Lower lobe of right lung (tissue), 2 donors: Measurements from ENCODE around the gene MOSPD2. TPM values are rescaled to one million over a fixed set of nuclear protein-coding genes. Genes with fewer than 3 reads are reported as not detected.

Experiments used
- ATAC-seq, 2 donors: fragments of 200-7000 bp; cut with Tn5 transposase; one replicate each; pipeline ENCODE4 v1.9.1; 2020 to 2022; ENCODE audit warnings: mild to moderate bottlenecking in 2 of 2, moderate library complexity in 2 of 2
- DNase-seq: peaks from one replicate; pipeline ENCODE4 v3.0.0-alpha.2; 2020
- H3K27ac ChIP-seq: fragments of 200-600 bp; one replicate; pipeline ENCODE4 v1.8.0; 2022
- H3K27me3 ChIP-seq: fragments of 200-600 bp; one replicate; pipeline ENCODE4 v1.8.0; 2022; ENCODE audit warnings: low read depth
- H3K36me3 ChIP-seq: fragments of 200-600 bp; one replicate; pipeline ENCODE4 v1.8.0; 2022; ENCODE audit warnings: mild to moderate bottlenecking
- H3K4me1 ChIP-seq: fragments of 200-600 bp; one replicate; pipeline ENCODE4 v1.8.0; 2022
- H3K4me3 ChIP-seq: fragments of 200-600 bp; one replicate; pipeline ENCODE4 v1.8.0; 2022; ENCODE audit warnings: mild to moderate bottlenecking
- H3K9me3 ChIP-seq: fragments of 200-600 bp; one replicate; pipeline ENCODE4 v1.8.0; 2022
- CTCF ChIP-seq: fragments of 200-600 bp; IDR thresholded peaks from one replicate; pipeline ENCODE4 v1.8.0; 2022; ENCODE audit warnings: antibody characterized with exemption, mild to moderate bottlenecking
- intact Hi-C: fragments of 100-400 bp; cut with DNase I; formaldehyde crosslinking; loops from one replicate; pipeline ENCODE4 v1.11.0; 2022
- total RNA-seq: library from RNA; stranded (reverse); fragmentation: NEBNext Ultra II Directional; extraction: Animal tissue kit (Norgen Biotek cat#: 25700); gene quantifications from one replicate; pipeline ENCODE4 v1.2.1, GENCODE V29; 2021
- donor health status: DM: no; HTN: yes; CAD: no; lungs with severe emphysema.

The MOSPD2 gene
- total RNA-seq, 1 donor from 2014 or later = 39.8 TPM

GRCh38 chrX:14886252-14886651 lies 13.0 kb downstream of the MOSPD2 start:
- Histone ChIP-seq H3K27ac (no peak overlapping the region), H3K36me3 (no peaks in the 10 kb centered on the region), H3K4me1 (no peaks in the 10 kb centered on the region), H3K4me3 (no peak overlapping the region), H3K27me3 (no peaks in the 10 kb centered on the region), H3K9me3 (no peaks in the 10 kb centered on the region)
- no peak for TF ChIP-seq CTCF
- ATAC-seq (peak; percentile 74 to 86), DNase-seq (no peak)
- intact Hi-C loops = no loop called here

DNA sequence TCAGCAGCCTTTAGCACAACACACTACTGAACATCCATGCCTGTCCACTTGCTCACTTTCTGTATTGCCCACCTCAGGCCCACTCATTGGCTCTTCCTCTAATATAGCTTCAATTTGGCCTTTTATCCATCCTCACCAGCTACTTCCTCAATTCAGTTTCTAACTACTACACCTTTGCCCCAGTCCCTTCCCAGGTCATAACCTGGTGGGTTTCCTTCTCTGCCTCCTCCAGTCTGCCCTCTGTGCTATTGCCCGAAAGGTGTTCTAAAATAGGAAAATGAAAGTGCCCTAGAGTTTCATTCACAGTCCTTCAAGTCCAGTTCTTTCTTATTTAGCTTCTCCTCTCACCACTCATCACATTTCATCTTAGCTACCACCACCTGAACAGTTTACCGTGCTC lies 23.1 kb downstream of the MOSPD2 start:
- DNase-seq = no peak
- no peaks in the 10 kb centered on the region for H3K27me3 ChIP-seq
- no peak overlapping the region for H3K4me3 ChIP-seq
- no peaks in the 10 kb centered on the region for H3K4me1 ChIP-seq
- no peaks in the 10 kb centered on the region for H3K36me3 ChIP-seq
- no peak for ATAC-seq
- H3K9me3 ChIP-seq = no peaks in the 10 kb centered on the region
- intact Hi-C loops = no loop called here
- no peak for TF ChIP-seq CTCF
- H3K27ac ChIP-seq = no peak overlapping the region

- no peaks in the 10 kb centered on the region for H3K36me3 ChIP-seq
- no peaks in the 10 kb centered on the region for H3K4me1 ChIP-seq
- no peak overlapping the region for H3K27ac ChIP-seq
- TF ChIP-seq CTCF = no peak
- H3K4me3 ChIP-seq = no peak overlapping the region
- ATAC-seq (no peak), DNase-seq (no peak)
- intact Hi-C loops = no loop called here
- H3K9me3 ChIP-seq = no peaks in the 10 kb centered on the region
- no peaks in the 10 kb centered on the region for H3K27me3 ChIP-seq
Observed at GRCh38 chrX:14897042-14897441, 23.8 kb downstream of the MOSPD2 start.

GRCh38 chrX:14899607-14900006 lies 26.4 kb downstream of the MOSPD2 start:
- Histone ChIP-seq H3K27ac (no peak overlapping the region), H3K4me3 (no peak overlapping the region), H3K9me3 (no peaks in the 10 kb centered on the region), H3K36me3 (peaks cover 3% of the 10 kb centered on the region), H3K4me1 (no peaks in the 10 kb centered on the region), H3K27me3 (no peaks in the 10 kb centered on the region)
- intact Hi-C loops = no loop called here
- TF ChIP-seq CTCF = no peak
- DNase-seq (no peak), ATAC-seq (no peak)

DNA sequence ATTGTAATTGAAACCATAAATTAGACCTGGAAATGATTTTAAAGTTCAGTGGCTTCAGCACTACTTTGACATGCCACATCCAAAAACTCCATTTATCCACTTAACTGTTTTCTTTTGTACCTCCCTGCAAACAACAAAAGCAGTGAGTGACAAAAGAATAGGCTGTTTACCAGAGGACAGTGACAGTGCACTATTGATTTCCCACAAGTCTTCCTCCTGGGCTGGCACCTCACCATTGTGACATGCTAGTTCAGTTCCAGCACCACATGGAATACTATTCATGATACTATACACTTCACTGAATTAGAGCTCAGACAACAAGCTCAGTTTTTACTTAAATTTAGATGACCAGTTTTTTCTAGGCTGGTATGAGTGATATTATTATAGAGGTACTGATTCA lies 29.3 kb downstream of the MOSPD2 start:
- intact Hi-C loops = no loop called here
- no peak overlapping the region for H3K4me3 ChIP-seq
- no peak overlapping the region for H3K27ac ChIP-seq
- no peaks in the 10 kb centered on the region for H3K4me1 ChIP-seq
- no peaks in the 10 kb centered on the region for H3K9me3 ChIP-seq
- H3K36me3 ChIP-seq = peaks cover 3% of the 10 kb centered on the region
- ATAC-seq (no peak), DNase-seq (no peak)
- no peaks in the 10 kb centered on the region for H3K27me3 ChIP-seq
- no peak for TF ChIP-seq CTCF

DNA sequence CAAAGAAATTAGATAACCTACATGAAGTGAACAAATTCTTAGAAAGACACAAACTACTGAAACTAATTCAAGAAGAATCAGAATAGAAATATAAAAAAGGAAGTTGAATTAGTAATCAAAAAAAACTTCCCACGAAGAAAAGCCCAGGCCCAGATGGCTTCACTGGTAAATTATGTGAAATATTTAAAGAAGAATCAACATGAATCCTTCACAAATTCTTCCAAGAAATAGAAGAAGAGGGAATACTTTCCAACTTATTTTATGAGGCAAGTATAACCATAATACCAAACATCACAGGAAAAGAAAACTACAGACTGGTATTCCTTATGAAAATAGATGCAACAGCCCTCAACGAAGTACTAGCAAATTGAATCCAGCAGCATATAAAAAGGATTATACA lies 30.7 kb downstream of the MOSPD2 start:
- DNase-seq (no peak), ATAC-seq (no peak)
- TF ChIP-seq CTCF = no peak
- H3K27me3 ChIP-seq = no peaks in the 10 kb centered on the region
- no peaks in the 10 kb centered on the region for H3K4me1 ChIP-seq
- peaks cover 3% of the 10 kb centered on the region for H3K36me3 ChIP-seq
- no peak overlapping the region for H3K27ac ChIP-seq
- no peak overlapping the region for H3K4me3 ChIP-seq
- no peaks in the 10 kb centered on the region for H3K9me3 ChIP-seq
- intact Hi-C loops = no loop called here
